GM18511 (cell line): Measurements from ENCODE around the gene SOBP.

ENCODE experiments used
- ATAC-seq: cut with Tn5 transposase; IDR thresholded peaks from one replicate; pipeline ENCODE4 v1.9.1; 2021; ENCODE audit warnings: mild to moderate bottlenecking, moderate library complexity; ENCODE audit not compliant: unreplicated experiment

Gene SOBP

DNA sequence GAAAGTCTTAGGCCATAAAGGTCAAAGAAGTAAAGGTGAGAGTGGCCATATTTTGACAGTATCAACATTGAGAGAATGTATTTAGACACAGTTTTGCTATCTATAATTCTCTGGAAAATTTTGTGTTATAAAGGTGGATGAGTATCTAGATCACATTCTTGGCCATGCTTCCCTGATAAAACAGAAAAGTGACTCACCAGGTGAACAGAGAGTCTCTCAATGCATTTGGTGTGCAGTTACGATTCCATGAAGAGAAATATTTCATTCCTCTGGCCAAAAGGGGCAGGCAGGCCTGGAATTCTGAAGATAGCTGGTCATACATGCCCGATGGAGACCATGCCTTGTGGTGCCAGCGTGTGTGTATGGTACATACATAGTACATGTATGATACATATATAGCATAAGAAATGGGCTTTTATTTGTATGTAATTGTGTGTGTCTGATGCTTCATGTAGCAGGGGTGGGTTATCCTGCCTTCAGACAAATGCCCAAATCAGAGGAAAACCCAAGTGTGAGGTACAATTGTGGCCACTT lies 164.0 kb downstream of the SOBP start:
- ATAC-seq = no peak

DNA sequence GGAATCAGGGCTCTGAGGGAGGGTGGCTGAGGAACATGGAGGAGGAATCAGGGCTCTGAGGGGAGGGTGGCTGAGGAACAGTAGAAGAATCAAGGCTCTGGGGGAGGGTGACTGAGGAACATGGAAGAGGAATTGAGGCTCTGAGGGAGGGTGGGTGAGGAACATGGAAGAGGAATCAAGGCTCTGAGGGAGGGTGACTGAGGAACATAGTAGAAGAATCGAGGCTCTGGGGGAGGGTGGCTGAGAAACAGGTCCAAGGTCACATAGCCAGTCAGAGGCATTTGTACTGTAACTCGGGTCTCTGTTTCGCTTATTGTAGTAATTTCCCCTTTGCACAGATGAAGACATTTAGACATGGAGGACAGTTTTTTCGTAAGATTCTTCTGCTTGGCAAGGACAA lies 164.8 kb downstream of the SOBP start:
- no peak for ATAC-seq

DNA sequence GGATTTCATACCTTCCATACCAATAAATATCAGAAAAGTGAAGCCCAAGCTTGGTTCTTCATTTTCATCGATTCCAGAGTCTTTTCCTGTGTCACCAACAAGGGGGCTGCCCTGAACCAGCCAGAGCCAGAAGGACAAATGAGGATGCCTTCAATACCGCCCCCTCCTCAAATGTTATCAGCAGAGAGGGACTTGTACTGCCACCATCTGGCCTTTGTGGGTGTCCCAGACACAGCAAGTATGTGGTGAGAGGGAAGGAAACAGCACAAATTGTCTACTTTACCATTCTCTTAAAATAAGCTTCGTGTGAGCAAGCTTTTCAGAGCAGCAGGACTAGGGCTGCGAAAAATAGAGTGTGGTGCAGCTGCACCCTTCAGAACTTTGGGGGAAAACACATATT lies 165.3 kb downstream of the SOBP start:
- ATAC-seq = no peak

DNA sequence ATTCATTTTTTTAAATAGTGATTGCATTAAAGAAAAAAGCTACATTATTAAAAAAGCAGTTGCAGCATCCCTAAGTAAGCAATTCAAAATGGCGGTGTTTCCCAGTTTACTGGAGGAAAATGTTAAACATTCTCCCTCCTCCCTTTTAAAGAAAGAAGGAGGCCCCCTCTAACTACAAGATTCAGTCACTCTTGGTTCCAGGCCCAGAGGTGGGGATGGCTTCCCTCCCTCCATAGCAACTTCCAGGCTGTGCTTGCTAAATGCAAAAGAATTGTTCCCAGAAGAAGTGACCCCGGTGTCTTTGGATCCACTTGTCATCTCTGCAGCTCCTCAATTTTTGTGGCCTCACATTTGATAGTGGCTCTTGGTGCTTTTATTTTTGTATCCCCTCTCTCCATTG lies 165.9 kb downstream of the SOBP start:
- no peak for ATAC-seq

DNA sequence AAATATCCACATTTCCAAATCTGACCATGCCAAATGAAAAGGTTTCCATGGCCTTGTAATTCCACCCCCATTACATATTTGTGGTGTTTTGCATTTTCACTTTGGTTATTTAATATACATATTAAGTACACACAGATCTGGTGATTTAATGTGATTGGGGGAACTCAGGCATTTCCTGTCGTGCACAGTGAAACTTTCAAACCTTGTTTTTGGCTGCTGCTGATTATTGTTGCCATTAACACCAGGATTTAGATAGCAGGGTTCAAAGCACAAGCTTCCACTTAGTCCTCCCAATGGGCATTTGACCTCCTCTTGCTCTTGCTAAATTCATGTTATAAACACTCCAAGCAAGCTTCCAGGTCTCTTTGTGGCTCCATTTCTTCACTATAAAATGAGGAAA lies 166.5 kb downstream of the SOBP start:
- no peak for ATAC-seq

DNA sequence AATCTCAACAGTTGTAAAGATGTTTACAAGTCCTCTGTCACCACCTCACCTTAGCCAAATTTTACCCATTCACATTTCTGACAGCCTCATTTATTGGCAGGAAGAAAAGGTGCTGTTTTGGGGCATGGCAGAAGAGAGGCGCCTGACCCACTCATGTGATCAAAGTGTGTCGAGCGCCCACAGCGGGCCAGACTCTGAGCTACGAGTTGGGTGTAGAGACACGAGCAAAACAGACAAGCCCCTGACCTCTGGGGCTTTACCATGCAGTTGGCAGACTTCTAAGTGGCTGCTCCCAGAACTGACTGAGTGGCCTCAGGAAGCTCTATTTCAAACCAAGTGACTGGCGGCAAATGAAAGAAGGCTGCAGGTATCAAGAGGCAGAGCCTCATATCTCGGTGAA lies 167.0 kb downstream of the SOBP start:
- ATAC-seq = no peak

DNA sequence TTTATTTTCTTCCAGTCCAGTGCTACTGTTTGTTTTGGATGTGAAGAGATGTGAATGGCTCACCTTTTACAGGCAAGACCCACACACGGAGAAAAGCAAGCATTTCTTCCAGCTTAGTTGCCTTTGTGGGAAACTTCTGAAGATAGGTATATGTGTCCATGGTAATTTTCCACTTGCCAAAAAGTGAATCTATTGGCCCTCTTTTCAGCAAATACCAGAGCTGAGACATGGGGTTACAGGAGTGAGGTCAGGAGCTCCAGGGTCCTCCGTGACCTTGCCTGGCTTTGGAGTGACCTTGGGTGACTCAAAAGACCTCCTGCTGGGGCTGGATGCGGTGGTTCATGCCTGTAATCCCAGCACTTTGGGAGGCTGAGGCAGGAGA lies 167.4 kb downstream of the SOBP start:
- ATAC-seq = no peak

DNA sequence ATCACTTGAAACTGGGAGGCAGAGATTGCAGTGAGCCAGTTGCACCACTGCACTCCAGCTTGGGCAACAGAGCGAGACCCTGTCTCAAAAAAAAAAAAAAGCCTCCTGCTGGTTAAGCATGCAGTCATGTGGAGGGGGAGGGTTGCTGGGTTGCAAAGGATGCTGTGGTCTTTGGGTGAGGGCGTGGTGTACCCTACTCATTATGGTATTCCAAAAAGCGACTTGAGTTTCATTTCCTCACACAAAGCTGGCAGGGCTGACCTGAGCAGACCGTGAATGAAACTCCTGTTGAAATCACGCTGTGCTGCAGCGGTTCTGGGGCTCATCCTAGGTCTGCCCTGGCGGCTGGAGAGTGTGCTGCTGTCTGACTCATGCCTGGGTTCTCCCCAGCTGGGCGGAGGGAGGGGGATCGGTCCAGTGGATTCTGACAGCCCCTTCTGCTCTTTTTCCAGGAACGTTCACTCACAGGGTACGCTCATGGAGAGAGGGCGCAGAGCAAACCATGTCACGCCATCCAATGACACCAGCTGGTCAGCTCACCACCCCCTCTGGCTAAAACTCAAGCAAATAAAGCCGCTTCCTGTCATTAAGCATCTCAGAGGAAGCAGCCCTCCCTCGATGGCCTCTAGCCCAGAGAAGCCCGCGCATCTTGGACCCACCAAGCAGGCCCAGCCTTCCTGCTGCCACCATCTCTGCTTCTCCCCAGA lies 168.0 kb downstream of the SOBP start:
- ATAC-seq = peak; percentile 92

DNA sequence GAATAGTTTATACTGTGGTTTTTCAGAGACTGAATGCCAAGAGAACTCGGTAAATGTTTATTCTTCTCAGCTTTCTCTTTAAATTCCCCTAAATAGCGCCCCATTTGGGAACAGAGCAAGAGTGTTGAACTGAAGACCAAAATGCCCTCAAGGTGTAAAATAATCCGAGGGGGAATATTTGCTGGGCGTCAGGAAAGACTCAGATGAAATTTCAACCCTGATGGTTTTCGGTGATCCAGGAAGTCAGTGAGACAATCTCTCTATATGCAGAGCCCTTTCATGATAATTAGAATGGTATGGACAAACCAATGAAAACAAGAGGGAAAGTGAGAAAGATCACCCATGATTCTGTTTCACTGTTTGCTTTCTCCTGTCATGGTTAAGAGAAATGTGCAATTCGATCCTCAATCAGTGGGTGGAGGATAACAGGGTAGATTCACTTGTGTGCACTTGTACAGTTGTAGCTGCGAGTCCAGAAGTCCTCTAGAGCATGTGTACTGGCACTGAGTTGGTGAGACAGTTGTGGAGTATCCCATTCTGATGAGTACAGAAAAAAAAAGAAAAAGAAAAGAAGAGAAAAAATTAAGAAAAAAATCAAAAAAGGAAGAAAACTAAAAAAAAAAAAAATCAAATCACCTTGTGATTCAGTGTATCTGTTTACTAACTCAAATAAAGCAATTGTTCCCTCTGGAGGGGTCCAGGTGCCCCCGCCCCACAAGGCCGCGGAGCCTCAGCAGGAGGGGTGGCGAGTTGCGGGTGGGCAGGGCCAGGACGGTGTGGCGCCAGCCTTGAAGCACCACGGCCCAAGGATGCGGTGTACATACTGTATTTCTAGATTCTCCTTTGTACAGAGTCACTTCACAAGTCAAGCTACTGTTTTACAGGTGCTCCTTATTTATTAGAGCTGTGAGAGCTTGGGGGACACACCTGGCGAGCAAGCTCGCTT lies 169.3 kb downstream of the SOBP start:
- no peak for ATAC-seq

DNA sequence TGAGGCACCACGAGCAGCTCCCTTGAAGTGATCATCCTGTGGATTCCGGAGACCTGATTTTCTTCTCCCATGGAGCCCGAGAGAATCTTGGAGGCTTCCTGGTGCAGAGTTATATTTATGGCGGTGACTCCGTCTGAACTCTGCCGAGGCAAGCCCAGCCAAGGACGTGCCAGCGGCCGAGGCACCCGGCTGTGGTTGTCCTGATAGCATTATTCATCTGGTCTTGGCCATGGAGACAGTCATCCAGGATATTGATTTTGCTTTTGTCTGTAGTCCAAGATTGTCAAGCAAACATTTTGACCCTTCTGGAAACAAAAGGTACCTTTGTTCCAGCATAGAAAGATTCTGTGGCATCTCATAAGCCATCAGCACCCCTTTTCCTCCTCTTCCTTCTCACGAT lies 170.9 kb downstream of the SOBP start:
- no peak for ATAC-seq

DNA sequence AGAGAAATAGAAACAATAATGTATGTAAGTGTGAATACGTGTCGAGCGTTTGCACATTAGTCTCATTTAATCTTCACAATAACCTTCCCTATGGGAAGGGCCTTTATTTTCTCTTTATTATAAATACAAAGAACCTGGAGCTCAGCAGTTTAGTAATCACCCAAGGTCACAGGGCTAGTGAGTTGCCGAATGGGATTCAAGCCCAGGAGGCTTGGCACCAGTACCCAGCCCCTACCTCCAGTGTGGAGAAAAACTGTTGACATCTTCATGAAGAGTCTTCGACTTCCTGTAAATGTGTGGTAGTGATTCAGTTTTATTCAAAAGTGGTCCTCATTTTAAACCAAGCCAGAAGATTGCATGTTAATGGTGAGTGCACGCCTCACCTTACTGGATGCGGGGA lies 171.4 kb downstream of the SOBP start:
- ATAC-seq = no peak

DNA sequence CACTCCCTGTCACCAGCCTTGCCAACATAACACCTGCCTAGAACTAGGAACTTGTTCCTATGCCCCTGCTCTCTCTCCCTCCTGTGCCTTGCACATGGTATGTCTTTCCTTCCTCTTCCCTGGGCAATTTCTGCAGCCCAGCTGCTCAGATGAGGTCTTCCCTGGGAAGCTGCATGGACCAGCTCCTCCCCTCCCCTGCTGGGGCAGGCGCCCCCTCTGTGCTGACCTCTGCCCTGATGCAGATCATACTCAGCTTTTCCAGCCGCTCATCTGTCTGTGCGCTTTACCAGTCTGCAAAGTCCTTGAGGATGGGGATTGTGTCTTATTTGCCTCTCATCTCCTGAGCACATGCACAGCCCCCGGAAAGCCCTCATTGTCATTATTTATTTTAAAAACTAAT lies 172.4 kb downstream of the SOBP start:
- ATAC-seq = no peak

DNA sequence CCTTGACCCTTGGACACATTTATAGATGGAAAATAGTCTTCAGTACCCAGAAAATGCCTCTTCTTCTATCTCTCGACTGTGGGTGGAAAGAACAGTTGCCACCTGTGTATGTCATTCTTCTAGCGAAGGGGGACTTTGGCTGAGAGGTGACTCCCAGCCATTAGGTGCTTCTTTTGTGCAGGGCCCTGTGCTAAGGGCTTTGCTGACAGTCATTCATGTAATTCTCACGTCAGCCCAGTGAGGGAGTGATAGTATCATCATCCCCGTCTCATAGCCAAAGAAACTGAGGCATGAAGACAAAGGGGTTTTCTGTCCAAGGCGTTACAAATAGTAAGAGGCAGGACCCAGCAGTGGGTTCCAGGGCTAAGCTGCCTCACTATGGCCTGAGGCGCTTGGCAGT lies 173.4 kb downstream of the SOBP start:
- ATAC-seq = no peak

DNA sequence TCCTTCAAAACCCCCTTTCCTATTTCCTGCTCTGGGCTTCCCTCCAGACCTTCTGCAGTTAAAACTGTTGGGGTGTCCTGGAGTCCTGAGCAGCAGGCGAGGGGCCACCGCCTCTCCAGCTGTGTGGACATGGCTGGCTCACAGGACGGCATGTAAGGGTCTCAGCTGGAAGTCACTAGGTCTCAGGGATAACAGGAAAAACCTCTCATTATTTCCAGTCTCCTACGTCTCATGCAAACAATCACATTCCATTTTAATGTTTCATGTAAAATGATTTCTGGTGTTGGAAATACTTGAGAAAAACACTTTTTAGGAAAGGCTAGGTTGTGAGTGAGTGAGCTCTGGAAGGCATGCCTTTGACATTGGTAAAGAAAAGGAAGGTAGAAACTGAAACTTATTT lies 175.5 kb downstream of the SOBP start:
- no peak for ATAC-seq

DNA sequence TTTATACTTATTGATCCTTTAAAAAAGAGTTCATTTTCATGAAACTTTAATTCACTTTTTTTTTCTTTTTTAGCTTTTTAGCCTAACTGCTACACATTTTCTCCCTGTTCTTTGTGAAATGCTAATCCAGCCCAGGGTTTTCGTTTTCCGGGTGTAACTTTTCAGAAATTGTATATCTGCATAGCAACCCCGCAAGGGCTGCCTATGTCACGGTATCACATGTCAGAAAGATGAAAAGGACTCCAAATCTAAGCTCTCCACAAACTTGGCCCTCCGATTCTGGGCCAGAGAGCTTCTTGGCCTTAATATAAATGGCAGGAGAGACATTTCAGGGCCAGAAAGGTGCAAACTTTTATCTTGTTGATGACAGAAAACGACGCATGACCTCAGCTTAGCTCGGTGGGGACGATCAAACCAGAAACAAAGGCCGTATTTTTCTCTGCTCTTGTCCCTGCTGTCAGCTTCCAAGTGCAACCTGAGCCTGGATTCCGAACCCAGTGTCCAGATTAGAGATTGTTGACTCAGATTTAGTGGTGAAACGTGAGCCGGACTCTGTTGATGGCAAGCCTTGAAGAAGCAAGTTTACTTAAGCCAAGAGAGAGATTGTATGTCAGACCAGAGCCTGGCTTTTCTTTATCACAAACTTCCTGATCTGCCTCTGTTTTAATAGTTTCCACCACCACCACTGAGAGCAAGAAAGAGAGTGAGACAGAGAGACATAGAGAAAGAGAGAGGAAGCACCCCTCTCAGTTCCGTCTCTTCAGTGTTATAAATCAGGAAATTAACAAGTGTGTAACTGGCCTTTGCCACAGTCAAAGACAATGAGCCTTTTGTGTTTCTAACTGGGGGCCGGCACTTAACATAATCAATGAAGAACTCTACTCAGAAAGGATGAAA lies 176.4 kb downstream of the SOBP start:
- no peak for ATAC-seq

DNA sequence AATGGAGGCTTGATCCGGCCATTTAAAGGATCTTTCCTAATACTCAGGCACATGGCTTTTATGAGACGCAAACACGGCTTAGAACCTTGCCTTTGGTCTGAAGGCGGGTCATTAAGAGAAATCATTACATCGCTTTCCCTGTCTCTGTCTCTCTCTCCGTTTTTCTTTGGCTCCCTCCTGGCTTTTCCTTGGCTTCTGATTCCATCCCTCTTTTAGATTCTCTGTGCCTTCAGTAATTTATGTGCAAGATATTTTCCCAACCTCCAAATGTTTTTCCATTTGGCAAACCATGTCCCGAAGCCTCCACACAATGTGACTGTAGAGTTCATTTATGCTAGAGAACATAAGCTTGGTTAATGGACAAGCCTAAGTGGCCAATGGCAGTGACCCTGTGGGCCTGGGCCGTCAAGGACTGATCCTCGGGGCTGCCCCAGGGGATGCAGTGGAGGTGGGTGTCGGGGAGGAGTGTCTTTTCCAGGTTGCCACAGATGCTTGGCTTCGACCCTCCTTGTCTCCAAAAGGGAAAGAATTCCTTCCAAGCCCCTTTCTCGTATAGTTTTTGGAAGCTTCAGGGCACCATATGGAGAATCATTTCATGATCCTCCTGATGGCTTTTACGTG lies 177.2 kb downstream of the SOBP start:
- no peak for ATAC-seq

DNA sequence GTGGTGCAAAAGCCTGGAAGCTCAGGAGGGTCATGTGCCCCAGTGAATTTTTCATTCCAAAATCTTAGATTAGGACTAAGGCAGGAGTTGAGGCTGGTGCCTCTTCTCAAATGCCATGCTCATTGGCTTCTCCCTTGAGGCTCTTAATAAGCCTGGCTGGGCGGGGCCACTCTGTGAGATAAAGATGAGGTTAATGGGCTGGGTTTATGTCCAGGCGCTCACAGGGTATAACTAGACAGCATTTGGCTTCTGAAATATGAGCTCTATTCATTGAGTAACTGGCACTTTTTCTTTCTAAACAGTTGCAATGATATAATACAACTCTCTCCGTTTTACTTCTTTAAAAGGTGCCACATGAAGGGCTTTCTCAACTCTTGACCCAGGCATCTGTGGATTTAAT lies 177.9 kb downstream of the SOBP start:
- no peak for ATAC-seq

DNA sequence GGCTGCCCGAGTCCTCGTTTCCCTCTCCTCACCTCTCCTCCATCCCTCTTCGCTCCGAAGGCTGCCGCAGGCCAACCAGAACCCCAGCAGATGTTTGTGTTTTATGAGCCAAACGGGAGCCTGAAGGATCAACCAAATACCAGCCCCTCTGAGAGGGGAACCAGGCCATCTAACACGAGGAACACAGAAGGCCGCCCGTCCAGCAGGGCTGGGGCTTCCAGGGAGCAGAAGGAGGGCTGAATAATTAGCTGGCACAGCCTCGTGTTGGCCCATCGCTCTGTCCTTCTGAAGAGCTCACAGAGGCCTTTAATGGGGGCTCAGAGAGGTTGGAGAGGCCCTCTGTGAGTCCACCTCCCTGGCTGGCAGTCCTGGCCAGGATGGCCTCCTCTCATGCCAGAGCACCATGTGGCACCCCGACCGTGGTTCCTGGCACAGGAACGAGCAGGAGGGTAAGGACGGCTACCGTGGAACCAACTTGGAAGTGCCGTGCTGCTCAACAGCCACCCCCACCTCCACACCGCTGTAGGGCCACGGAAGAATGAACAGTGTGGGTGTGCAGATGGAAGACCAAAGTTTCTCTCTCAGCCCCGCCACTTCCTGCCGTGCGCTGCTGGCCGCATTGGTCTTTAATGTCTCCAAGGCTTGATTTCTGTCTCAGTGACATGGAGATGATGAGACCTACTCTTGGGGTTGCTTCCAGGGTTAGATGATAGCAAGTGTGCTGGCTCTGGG lies 179.0 kb downstream of the SOBP start:
- peak; percentile 90 for ATAC-seq

DNA sequence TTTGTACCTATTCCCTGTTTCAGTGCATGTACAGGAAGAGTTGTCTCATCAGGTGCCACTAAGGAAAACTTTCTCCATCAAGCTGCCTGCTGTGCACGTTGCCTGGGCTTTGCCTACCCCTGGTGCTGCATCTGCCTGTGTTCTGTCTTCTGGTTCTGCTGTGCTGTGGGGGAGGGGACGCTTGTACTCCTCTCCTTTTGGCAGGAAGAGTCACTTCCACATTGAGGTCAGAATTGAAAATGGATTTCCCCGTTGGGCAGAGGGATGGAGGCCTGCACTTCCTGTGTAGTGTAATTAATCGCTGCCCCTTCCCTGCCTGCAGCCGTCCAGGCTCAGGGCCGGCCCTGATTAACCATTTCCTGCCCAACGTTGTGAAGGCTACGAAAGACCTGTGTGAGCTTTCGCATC lies 180.9 kb downstream of the SOBP start:
- ATAC-seq = no peak

DNA sequence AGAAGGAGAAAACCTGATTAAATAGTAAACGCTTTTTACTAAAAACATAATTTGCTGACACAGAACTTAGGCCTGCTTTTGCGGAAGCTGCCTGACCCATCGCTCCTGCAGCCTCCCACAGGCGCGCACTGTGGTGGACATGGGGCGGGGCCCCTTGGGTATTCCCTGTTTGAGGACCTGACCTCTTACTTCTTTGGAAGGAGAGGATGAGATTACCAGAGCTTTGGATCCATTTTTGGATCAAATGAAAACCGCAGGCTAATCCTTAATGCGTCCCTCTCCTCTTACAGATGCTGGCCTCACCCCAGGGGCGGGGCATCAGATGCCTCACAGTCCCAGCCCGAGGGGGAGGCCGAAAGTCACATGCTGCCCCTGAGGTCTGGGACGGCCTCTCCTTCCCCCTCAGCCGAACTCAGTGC lies 183.2 kb downstream of the SOBP start:
- ATAC-seq = no peak
